ENCODE measurements around the gene MCC.
"Not testable (repeated sequence)": the region's sequence is repeated elsewhere in the genome, so short reads cannot be mapped to it uniquely, and the experiment has no call there.

MCC gene

DNA sequence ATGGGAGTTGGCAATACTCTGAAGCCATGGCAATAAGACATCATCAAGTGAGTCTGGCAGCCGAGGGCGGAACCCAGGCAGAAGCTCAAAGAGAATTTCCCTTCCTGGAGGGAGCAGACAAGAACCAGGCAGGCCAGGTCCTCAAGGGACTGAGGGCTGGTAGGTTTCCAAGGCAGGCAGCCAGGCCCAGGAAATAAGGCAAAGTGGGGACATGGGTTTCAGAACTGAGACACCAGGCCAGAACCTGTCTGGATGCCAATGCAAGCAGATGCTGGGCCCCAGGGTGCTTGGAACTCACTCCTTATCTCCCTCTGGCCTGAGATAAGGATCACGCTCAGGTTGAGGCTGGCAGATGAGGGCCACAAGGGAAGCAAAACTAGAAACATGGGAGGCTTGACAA, 62.3 kb downstream of the MCC start:
- no peak overlapping the region for H3K27ac ChIP-seq
- TF ChIP-seq ZFX (IDR thresholded peaks at IDR 0.05): no peak
- TF ChIP-seq, protein P1, sequence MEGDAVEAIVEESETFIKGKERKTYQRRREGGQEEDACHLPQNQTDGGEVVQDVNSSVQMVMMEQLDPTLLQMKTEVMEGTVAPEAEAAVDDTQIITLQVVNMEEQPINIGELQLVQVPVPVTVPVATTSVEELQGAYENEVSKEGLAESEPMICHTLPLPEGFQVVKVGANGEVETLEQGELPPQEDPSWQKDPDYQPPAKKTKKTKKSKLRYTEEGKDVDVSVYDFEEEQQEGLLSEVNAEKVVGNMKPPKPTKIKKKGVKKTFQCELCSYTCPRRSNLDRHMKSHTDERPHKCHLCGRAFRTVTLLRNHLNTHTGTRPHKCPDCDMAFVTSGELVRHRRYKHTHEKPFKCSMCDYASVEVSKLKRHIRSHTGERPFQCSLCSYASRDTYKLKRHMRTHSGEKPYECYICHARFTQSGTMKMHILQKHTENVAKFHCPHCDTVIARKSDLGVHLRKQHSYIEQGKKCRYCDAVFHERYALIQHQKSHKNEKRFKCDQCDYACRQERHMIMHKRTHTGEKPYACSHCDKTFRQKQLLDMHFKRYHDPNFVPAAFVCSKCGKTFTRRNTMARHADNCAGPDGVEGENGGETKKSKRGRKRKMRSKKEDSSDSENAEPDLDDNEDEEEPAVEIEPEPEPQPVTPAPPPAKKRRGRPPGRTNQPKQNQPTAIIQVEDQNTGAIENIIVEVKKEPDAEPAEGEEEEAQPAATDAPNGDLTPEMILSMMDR (conservative IDR thresholded peaks at IDR 0.05): no peak

DNA sequence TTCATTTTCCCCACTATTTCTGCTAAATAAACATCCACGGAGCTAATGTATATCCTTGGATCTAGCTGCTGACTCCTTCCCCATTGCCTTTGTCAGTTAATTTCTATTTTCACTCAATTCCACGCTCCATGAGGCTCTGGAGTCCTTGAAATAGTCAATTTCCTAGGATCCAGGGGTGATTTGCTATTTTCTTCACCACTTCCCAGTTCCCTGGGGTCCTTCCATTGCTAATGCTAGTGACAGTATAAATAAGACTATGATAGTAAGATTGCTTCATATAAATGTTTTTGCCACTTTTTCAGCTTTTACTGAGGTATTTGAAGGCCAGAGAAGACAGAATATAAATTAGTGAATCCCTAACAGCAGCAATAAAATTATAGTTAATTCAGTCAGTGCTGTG, 66.6 kb downstream of the MCC start:
- H3K27ac ChIP-seq: no peak overlapping the region
- TF ChIP-seq ZFX (IDR thresholded peaks at IDR 0.05): no peak
- TF ChIP-seq, protein P1 (conservative IDR thresholded peaks at IDR 0.05): no peak

DNA sequence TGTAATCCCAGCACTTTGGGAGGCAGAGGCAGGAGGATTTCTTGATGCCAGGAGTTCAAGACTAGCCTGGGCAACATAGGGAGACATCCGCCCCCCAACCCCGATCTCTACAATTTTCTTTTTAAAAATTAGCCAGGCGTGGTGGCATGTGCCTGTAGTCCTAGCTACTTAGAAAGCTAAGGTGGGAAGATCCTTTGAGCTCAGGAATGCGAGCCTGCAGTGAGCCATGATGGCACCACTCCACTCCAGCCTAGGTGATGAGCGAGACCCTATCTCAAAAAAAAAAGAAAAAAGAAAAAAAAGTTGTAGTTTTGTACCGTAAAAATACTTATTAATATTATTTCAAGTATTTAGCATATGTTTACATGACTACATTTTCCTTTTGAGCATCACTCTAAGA, 82.7 kb downstream of the MCC start:
- no peak for TF ChIP-seq ZFX (IDR thresholded peaks at IDR 0.05)
- TF ChIP-seq, protein P1 (conservative IDR thresholded peaks at IDR 0.05): no peak
- H3K27ac ChIP-seq: no peak overlapping the region

DNA sequence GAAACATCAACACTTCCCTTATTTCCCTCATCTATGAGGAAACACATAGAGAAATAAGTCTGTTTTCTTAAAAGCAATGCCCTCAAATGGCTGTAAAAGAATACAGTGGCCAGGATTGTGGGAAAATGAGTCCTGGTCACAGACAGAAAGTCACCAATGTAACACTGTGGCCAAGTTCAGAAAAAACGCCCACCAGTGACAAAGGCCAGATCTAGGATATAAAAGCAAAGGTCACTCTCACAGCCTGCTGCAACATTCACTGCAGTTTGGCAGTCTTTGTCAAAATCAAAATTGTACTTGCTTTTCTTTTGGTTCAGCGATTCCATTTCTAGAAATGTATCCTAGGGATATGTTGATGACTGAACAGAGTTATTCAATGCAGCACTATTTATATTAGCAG, 84.0 kb downstream of the MCC start:
- no peak overlapping the region for H3K27ac ChIP-seq
- TF ChIP-seq, protein P1 (conservative IDR thresholded peaks at IDR 0.05): no peak
- TF ChIP-seq ZFX (IDR thresholded peaks at IDR 0.05): no peak

DNA sequence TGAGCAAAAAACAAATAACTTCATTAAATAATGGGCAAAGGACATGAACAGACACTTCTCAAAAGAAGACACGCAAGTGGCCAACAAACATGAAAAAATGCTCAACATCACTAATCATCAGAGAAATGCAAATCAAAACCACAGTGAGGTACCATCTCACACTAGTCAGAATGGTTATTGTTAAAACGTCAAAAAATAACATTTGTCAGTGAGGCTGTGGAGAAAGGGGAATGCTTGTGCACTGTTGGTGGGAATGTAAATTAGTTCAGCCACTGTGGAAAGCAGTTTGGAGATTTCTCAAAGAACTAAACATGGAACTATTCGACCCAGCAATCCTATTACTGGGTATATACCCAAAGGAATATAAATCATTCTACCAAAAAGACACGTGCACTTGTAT, 90.3 kb downstream of the MCC start:
- H3K27ac ChIP-seq: not testable (repeated sequence)

DNA sequence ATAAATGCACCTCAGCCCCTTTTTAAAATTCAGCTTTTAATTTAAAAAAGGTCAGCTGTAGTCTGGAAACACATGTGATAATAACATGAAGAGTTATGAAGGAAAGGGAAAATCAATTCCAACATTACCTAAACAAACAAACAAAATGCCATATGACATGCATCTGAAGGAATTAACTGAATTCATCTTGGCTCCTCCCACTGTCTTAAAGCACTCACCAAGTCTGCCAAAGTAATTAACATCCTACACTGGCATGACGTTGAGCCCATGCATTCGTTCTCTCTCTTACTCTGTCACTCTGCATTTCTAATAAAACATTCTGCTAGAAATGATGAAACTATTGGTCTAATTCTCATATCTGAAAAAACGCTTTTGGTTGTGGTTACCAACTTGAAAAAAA, 91.2 kb downstream of the MCC start:
- no peak overlapping the region for H3K27ac ChIP-seq
- TF ChIP-seq, protein P1 (conservative IDR thresholded peaks at IDR 0.05): no peak
- no peak for TF ChIP-seq ZFX (IDR thresholded peaks at IDR 0.05)

DNA sequence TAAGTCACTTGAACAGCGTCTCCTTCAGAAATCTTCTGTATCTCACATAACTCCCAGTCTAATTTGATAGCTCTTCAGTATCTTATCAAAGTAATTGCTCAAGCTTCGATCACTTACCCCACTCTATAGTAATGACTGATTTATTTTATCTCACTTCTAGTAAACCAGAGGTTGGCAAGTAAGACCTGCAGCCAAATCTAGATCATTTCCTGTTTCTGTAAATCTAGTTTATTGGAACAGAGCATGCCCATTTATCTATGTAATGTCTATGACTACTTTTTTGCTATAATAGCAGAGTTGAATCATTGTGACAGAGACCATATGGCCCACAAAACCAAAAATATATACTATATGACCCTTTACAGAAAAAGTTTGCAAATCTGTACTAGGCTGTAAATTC, 93.6 kb downstream of the MCC start:
- no peak for TF ChIP-seq ZFX (IDR thresholded peaks at IDR 0.05)
- TF ChIP-seq, protein P1 (conservative IDR thresholded peaks at IDR 0.05): no peak
- no peak overlapping the region for H3K27ac ChIP-seq

DNA sequence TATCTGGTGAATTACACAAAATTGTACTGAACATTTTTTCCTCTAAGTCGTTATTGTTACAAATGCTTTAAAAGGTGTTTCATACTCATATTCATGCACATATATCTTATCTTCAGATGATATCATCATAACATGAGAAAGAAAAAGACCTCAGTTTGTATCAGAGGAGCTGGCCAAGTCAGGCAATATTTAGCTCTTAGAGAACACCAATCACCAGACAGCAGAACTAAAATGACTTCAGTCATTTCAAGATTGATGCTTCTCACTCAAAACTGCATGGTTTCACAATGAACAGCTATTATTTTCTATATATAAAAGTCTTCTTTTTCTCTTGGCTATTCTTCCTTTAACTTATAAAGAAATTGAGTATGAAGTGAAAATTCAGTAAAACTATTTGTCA, 98.0 kb downstream of the MCC start:
- no peak overlapping the region for H3K27ac ChIP-seq
- TF ChIP-seq, protein P1 (conservative IDR thresholded peaks at IDR 0.05): no peak
- TF ChIP-seq ZFX (IDR thresholded peaks at IDR 0.05): no peak
